Measurements from ENCODE around the gene MICAL3.

The MICAL3 gene

GRCh38 chr22:17942721-17943120, 81.6 kb downstream of the MICAL3 start:
- H3K79me2 ChIP-seq (ENCODE audit: insufficient read depth, low read length), result peaks cover 2% of the 10 kb centered on the region; the same call in 1 of the 2 replicates
- no peaks in the 10 kb centered on the region for H3K27me3 ChIP-seq (ENCODE audit: insufficient read depth, low read length)
- H3K9me3 ChIP-seq (ENCODE audit: low read length), result no peaks in the 10 kb centered on the region
- H3K4me3 ChIP-seq (ENCODE audit: low read depth, low read length, poor library complexity, severe bottlenecking), result no peak overlapping the region
- H3K27ac ChIP-seq (ENCODE audit: low read depth, low read length, poor library complexity, severe bottlenecking), result no peak overlapping the region
- peaks cover 23% of the 10 kb centered on the region for H3K4me1 ChIP-seq (ENCODE audit: insufficient read depth, low read length, severe bottlenecking)
- H3K36me3 ChIP-seq (ENCODE audit: insufficient read depth, low read length), result no peaks in the 10 kb centered on the region
- no peaks in the 10 kb centered on the region for H3K9me2 ChIP-seq (ENCODE audit: low read depth, low read length)
- H3F3A ChIP-seq (ENCODE audit: insufficient read depth, low read length), result no peaks in the 10 kb centered on the region
- no peak overlapping the region for H2AFZ ChIP-seq (ENCODE audit: low read length)
- TF ChIP-seq, protein P1, sequence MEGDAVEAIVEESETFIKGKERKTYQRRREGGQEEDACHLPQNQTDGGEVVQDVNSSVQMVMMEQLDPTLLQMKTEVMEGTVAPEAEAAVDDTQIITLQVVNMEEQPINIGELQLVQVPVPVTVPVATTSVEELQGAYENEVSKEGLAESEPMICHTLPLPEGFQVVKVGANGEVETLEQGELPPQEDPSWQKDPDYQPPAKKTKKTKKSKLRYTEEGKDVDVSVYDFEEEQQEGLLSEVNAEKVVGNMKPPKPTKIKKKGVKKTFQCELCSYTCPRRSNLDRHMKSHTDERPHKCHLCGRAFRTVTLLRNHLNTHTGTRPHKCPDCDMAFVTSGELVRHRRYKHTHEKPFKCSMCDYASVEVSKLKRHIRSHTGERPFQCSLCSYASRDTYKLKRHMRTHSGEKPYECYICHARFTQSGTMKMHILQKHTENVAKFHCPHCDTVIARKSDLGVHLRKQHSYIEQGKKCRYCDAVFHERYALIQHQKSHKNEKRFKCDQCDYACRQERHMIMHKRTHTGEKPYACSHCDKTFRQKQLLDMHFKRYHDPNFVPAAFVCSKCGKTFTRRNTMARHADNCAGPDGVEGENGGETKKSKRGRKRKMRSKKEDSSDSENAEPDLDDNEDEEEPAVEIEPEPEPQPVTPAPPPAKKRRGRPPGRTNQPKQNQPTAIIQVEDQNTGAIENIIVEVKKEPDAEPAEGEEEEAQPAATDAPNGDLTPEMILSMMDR (IDR thresholded peaks at IDR 0.05; ENCODE audit: low read length), result no peak
- TF ChIP-seq EZH2 (IDR thresholded peaks at IDR 0.05; ENCODE audit: borderline replicate concordance, low read length), result no peak
- no peaks in the 10 kb centered on the region for H4K20me1 ChIP-seq (ENCODE audit: insufficient read depth, low read length)
- H3K9ac ChIP-seq (ENCODE audit: low read length), result no peak overlapping the region
- no peak overlapping the region for H3K4me2 ChIP-seq (ENCODE audit: low read length)

GRCh38 chr22:17941471-17942406, 82.6 kb downstream of the MICAL3 start:
- Histone ChIP-seq H3F3A (ENCODE audit: insufficient read depth, low read length) (no peaks in the 10 kb centered on the region), H3K9me3 (ENCODE audit: low read length) (no peaks in the 10 kb centered on the region), H3K4me1 (ENCODE audit: insufficient read depth, low read length, severe bottlenecking) (peaks cover 18% of the 10 kb centered on the region), H3K27ac (ENCODE audit: low read depth, low read length, poor library complexity, severe bottlenecking) (no peak overlapping the region), H3K4me2 (ENCODE audit: low read length) (no peak overlapping the region), H4K20me1 (ENCODE audit: insufficient read depth, low read length) (no peaks in the 10 kb centered on the region), H3K4me3 (ENCODE audit: low read depth, low read length, poor library complexity, severe bottlenecking) (no peak overlapping the region), H3K27me3 (ENCODE audit: insufficient read depth, low read length) (no peaks in the 10 kb centered on the region), H3K9ac (ENCODE audit: low read length) (no peak overlapping the region), H2AFZ (ENCODE audit: low read length) (no peak overlapping the region), H3K79me2 (ENCODE audit: insufficient read depth, low read length) (peaks cover 6% of the 10 kb centered on the region; the same call in 1 of the 2 replicates), H3K9me2 (ENCODE audit: low read depth, low read length) (no peaks in the 10 kb centered on the region), H3K36me3 (ENCODE audit: insufficient read depth, low read length) (peaks cover 5% of the 10 kb centered on the region; the same call in 1 of the 2 replicates)
- TF ChIP-seq, protein P1 (IDR thresholded peaks at IDR 0.05; ENCODE audit: low read length), result no peak
- TF ChIP-seq EZH2 (IDR thresholded peaks at IDR 0.05; ENCODE audit: borderline replicate concordance, low read length), result no peak

DNA sequence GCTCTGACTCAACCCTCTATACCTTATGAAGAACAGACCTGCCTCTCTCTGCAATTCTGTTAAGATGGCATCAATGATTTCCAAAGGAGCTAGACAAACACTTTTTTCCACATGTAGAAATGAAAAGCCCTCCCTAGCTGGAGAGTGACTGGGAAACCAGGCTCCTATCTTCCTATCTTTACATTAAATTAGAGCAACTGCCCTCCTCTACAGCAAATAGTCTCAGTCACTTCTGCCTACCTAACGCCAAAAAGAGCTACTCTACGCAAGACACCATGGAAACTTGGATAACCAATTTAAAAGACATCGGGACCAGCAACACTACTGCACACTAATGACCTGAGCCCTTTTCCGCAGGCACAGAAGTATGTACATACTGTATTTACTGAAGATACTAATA, 84.8 kb downstream of the MICAL3 start:
- no peaks in the 10 kb centered on the region for H3F3A ChIP-seq (ENCODE audit: insufficient read depth, low read length)
- H3K27me3 ChIP-seq (ENCODE audit: insufficient read depth, low read length), result no peaks in the 10 kb centered on the region
- H3K27ac ChIP-seq (ENCODE audit: low read depth, low read length, poor library complexity, severe bottlenecking), result no peak overlapping the region
- TF ChIP-seq, protein P1 (IDR thresholded peaks at IDR 0.05; ENCODE audit: low read length), result no peak
- TF ChIP-seq EZH2 (IDR thresholded peaks at IDR 0.05; ENCODE audit: borderline replicate concordance, low read length), result no peak
- H3K36me3 ChIP-seq (ENCODE audit: insufficient read depth, low read length), result peaks cover 5% of the 10 kb centered on the region; the same call in 1 of the 2 replicates
- H3K9me2 ChIP-seq (ENCODE audit: low read depth, low read length), result no peaks in the 10 kb centered on the region
- peaks cover 4% of the 10 kb centered on the region for H3K4me1 ChIP-seq (ENCODE audit: insufficient read depth, low read length, severe bottlenecking)
- peaks cover 10% of the 10 kb centered on the region; the same call in 1 of the 2 replicates for H3K79me2 ChIP-seq (ENCODE audit: insufficient read depth, low read length)
- H3K4me3 ChIP-seq (ENCODE audit: low read depth, low read length, poor library complexity, severe bottlenecking), result no peak overlapping the region
- H3K9ac ChIP-seq (ENCODE audit: low read length), result no peak overlapping the region
- no peaks in the 10 kb centered on the region for H3K9me3 ChIP-seq (ENCODE audit: low read length)
- no peak overlapping the region for H2AFZ ChIP-seq (ENCODE audit: low read length)
- H4K20me1 ChIP-seq (ENCODE audit: insufficient read depth, low read length), result no peaks in the 10 kb centered on the region
- H3K4me2 ChIP-seq (ENCODE audit: low read length), result no peak overlapping the region
